GM19455 (cell line): ENCODE results near the gene KRT14.
"Not testable (repeated sequence)": the region's sequence is repeated elsewhere in the genome, so short reads cannot be mapped to it uniquely, and the experiment has no call there.

Experiments
- ATAC-seq: cut with Tn5 transposase; IDR thresholded peaks from one replicate; pipeline ENCODE4 v1.9.1; 2021; ENCODE audit not compliant: unreplicated experiment

Gene KRT14

GRCh38 chr17:41623184-41623861, 36.6 kb upstream of the KRT14 start:
- not testable (repeated sequence) for ATAC-seq

- ATAC-seq = not testable (repeated sequence)
Observed at GRCh38 chr17:41622340-41623183, 35.9 kb upstream of the KRT14 start.

GRCh38 chr17:41621916-41622315, 35.2 kb upstream of the KRT14 start:
- no peak for ATAC-seq

- not testable (repeated sequence) for ATAC-seq
Observed at GRCh38 chr17:41621435-41621817, 34.7 kb upstream of the KRT14 start.

- ATAC-seq = no peak
Observed at GRCh38 chr17:41620583-41621434, 34.1 kb upstream of the KRT14 start.

- not testable (repeated sequence) for ATAC-seq
Observed at GRCh38 chr17:41619927-41620582, 33.4 kb upstream of the KRT14 start.

GRCh38 chr17:41619036-41619926, 32.6 kb upstream of the KRT14 start:
- no peak for ATAC-seq

GRCh38 chr17:41618341-41619035, 31.8 kb upstream of the KRT14 start:
- ATAC-seq = no peak

GRCh38 chr17:41617698-41618097, 31.0 kb upstream of the KRT14 start:
- no peak for ATAC-seq

- ATAC-seq = no peak
Observed at GRCh38 chr17:41617136-41617535, 30.4 kb upstream of the KRT14 start.

- not testable (repeated sequence) for ATAC-seq
Observed at GRCh38 chr17:41616486-41616885, 29.8 kb upstream of the KRT14 start.

GRCh38 chr17:41615454-41615853, 28.8 kb upstream of the KRT14 start:
- no peak for ATAC-seq

GRCh38 chr17:41614767-41615166, 28.1 kb upstream of the KRT14 start:
- ATAC-seq = not testable (repeated sequence)

GRCh38 chr17:41614098-41614497, 27.4 kb upstream of the KRT14 start:
- no peak for ATAC-seq

- ATAC-seq = no peak
Observed at GRCh38 chr17:41613277-41614082, 26.8 kb upstream of the KRT14 start.

- ATAC-seq = not testable (repeated sequence)
Observed at GRCh38 chr17:41612376-41613160, 25.9 kb upstream of the KRT14 start, which contains the start of gene KRT16. TSS of gene KRT16 (minus strand) at chr17:41612767. CDS start at chr17:41612688, 79 bp downstream.

GRCh38 chr17:41610965-41611640, 24.4 kb upstream of the KRT14 start:
- no peak for ATAC-seq
